ENCODE measurements around the gene FMR1NB.

DNA sequence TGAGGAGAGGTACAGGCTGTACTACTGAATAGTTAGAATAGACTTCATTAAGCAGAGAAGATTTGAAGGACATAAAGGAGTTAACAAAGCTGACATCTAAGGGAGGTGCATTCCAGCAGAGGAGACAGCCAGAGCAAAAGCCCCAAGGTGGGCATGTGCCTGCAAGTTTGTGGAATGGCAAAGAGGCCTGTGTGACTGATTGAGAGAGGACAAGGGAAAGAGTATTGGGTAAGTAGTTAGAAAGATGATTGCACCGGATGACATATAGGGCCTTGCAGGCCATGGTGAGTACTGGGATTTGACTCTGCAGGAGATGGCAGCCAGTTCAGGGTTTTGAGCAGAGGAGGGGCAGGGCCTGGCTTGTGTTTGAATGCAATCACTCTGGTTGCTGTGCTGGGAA lies 55.9 kb downstream of the FMR1NB start:
- TF ChIP-seq CTCF (conservative IDR thresholded peaks at IDR 0.05; ENCODE audit: low read depth, low read length) (no peak), EZH2 (IDR thresholded peaks at IDR 0.05; ENCODE audit: borderline replicate concordance, low read depth, low read length, poor library complexity, severe bottlenecking) (no peak)

All from A673 (cell line).